ENCODE data around the gene FAM163B. TPM values are rescaled to one million over a fixed set of nuclear protein-coding genes. Genes with fewer than 3 reads are reported as not detected.

FAM163B gene
- total RNA-seq, 1 experiment from 2014 or later = not detected

DNA sequence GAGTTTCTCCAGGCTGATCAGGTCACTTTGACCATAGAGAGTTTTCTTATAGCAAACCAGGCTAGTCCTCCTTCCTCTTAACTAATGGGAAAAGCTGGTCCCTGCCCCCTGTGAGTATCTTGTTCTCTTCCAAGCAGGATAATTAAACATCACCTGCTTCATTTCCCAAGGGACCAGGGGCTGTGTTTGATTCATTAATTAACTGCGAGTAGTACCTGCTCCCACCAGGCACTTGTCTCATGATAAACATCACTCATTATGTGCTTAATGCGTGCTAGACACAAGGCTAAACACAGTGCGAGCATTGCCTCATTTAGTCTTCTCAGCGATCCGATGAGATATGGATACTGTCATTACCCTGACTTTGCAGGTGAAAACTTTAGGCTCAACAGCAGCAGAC, 1.7 kb upstream of the FAM163B start:
- POLR2A ChIA-PET = no interaction called here
- H3K36me3 Mint-ChIP-seq (ENCODE audit: insufficient read depth, unreplicated experiment) = no peaks in the 10 kb centered on the region
- H3K27me3 Mint-ChIP-seq (ENCODE audit: insufficient read depth, unreplicated experiment) = peaks cover 12% of the 10 kb centered on the region
- CTCF ChIA-PET = no interaction called here
- Histone ChIP-seq H3K9me3 (no peaks in the 10 kb centered on the region), H3K36me3 (ENCODE audit: control insufficient read depth, insufficient read depth, low read length) (no peaks in the 10 kb centered on the region), H3K27me3 (replicated peaks; ENCODE audit: control insufficient read depth, insufficient read depth, low read length) (no peaks in the 10 kb centered on the region; the same call in none of the 2 replicates), H3K4me3 (ENCODE audit: low read depth, low read length) (no peak overlapping the region), H3K4me1 (no peaks in the 10 kb centered on the region)
- no peak overlapping the region for H3K27ac Mint-ChIP-seq (ENCODE audit: unreplicated experiment)
- DNase-seq = no peak
- no TSS peak for BruUV-seq (replicated peaks)
- no peaks in the 10 kb centered on the region for H3K4me1 Mint-ChIP-seq (ENCODE audit: low read depth, unreplicated experiment)
- H3K9me3 Mint-ChIP-seq (ENCODE audit: unreplicated experiment) = no peaks in the 10 kb centered on the region
- TF ChIP-seq, protein P1, sequence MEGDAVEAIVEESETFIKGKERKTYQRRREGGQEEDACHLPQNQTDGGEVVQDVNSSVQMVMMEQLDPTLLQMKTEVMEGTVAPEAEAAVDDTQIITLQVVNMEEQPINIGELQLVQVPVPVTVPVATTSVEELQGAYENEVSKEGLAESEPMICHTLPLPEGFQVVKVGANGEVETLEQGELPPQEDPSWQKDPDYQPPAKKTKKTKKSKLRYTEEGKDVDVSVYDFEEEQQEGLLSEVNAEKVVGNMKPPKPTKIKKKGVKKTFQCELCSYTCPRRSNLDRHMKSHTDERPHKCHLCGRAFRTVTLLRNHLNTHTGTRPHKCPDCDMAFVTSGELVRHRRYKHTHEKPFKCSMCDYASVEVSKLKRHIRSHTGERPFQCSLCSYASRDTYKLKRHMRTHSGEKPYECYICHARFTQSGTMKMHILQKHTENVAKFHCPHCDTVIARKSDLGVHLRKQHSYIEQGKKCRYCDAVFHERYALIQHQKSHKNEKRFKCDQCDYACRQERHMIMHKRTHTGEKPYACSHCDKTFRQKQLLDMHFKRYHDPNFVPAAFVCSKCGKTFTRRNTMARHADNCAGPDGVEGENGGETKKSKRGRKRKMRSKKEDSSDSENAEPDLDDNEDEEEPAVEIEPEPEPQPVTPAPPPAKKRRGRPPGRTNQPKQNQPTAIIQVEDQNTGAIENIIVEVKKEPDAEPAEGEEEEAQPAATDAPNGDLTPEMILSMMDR (IDR thresholded peaks at IDR 0.05; ENCODE audit: insufficient read depth in 1 of 2, low read depth in 1 of 2, low read length in 1 of 2, severe bottlenecking in 1 of 2, unreplicated experiment in 1 of 2) = no peak
- intact Hi-C loops (cut with micrococcal nuclease; ENCODE audit: unreplicated experiment) = no loop called here
- H3K4me3 Mint-ChIP-seq (ENCODE audit: unreplicated experiment) = no peak overlapping the region

DNA sequence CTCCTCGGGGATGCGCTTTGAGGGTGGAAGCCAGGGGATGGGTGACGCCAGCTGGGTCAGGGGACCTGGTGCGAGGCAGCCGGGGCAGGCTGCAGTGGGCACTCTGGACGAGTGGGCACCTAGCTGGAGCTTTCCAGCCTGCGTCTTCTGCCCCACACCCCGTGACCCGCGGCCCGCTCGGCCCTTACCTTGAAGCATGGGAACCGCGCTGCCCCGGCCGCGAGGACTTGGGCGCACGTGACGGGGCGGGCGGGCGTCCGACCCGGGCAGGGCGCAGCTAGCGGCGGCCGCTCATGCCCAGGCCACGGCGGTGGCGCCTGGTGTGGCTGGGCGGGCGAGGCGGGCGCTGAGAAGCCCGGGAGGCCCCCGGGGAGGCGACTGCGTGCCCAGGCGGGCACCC, 300 bp downstream of the FAM163B start:
- no TSS peak for BruUV-seq (replicated peaks)
- peaks cover 19% of the 10 kb centered on the region for H3K27me3 Mint-ChIP-seq (ENCODE audit: insufficient read depth, unreplicated experiment)
- H3K9me3 Mint-ChIP-seq (ENCODE audit: unreplicated experiment) = no peaks in the 10 kb centered on the region
- H3K4me1 Mint-ChIP-seq (ENCODE audit: low read depth, unreplicated experiment) = no peaks in the 10 kb centered on the region
- no peak overlapping the region for H3K27ac Mint-ChIP-seq (ENCODE audit: unreplicated experiment)
- POLR2A ChIA-PET = interaction anchor here (0.6 kb wide), 1 partner anchor 24 kb away, joined by 3 read pairs; no protein-coding TSS in a partner anchor
- Histone ChIP-seq H3K4me3 (ENCODE audit: low read depth, low read length) (no peak overlapping the region), H3K4me1 (no peaks in the 10 kb centered on the region), H3K36me3 (ENCODE audit: control insufficient read depth, insufficient read depth, low read length) (no peaks in the 10 kb centered on the region), H3K27me3 (replicated peaks; ENCODE audit: control insufficient read depth, insufficient read depth, low read length) (no peaks in the 10 kb centered on the region; the same call in none of the 2 replicates), H3K9me3 (no peaks in the 10 kb centered on the region)
- H3K36me3 Mint-ChIP-seq (ENCODE audit: insufficient read depth, unreplicated experiment) = no peaks in the 10 kb centered on the region
- DNase-seq = no peak
- no peak overlapping the region for H3K4me3 Mint-ChIP-seq (ENCODE audit: unreplicated experiment)
- CTCF ChIA-PET = no interaction called here
- intact Hi-C loops (cut with micrococcal nuclease; ENCODE audit: unreplicated experiment) = no loop called here
- TF ChIP-seq, protein P1 (IDR thresholded peaks at IDR 0.05; ENCODE audit: insufficient read depth in 1 of 2, low read depth in 1 of 2, low read length in 1 of 2, severe bottlenecking in 1 of 2, unreplicated experiment in 1 of 2) = no peak

DNA sequence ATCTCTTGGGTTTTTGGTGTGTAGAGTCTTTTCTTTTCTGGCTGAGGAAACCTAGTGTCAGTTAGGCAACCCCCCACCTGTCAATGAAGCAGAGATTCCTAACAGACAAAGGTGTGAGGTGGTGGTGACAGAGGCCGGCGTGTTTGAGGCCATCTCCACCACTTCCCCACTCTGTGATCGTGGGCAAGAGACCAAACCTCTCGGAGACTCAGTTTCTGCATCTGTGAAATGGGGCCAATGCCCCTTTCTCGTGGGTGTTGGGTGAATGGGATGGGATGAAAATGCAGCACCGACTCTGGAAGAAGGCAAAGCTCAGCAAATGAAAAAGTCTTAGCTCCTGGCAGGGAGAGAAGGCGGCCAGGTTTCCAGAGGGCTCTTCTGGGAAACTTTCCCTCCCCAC, 807 bp downstream of the FAM163B start:
- Mint-ChIP-seq H3K27me3 (ENCODE audit: insufficient read depth, unreplicated experiment) (peaks cover 18% of the 10 kb centered on the region), H3K9me3 (ENCODE audit: unreplicated experiment) (no peaks in the 10 kb centered on the region), H3K4me1 (ENCODE audit: low read depth, unreplicated experiment) (no peaks in the 10 kb centered on the region), H3K36me3 (ENCODE audit: insufficient read depth, unreplicated experiment) (no peaks in the 10 kb centered on the region), H3K4me3 (ENCODE audit: unreplicated experiment) (no peak overlapping the region), H3K27ac (ENCODE audit: unreplicated experiment) (no peak overlapping the region)
- ChIA-PET POLR2A (interaction anchor here (0.6 kb wide), 1 partner anchor 23 kb away, joined by 3 read pairs; no protein-coding TSS in a partner anchor), CTCF (no interaction called here)
- DNase-seq = no peak
- BruUV-seq (replicated peaks) = no TSS peak
- no peaks in the 10 kb centered on the region; the same call in none of the 2 replicates for H3K27me3 ChIP-seq (replicated peaks; ENCODE audit: control insufficient read depth, insufficient read depth, low read length)
- intact Hi-C loops (cut with micrococcal nuclease; ENCODE audit: unreplicated experiment) = no loop called here
- H3K9me3 ChIP-seq = no peaks in the 10 kb centered on the region
- H3K4me1 ChIP-seq = no peaks in the 10 kb centered on the region
- TF ChIP-seq, protein P1 (IDR thresholded peaks at IDR 0.05; ENCODE audit: insufficient read depth in 1 of 2, low read depth in 1 of 2, low read length in 1 of 2, severe bottlenecking in 1 of 2, unreplicated experiment in 1 of 2) = no peak
- no peaks in the 10 kb centered on the region for H3K36me3 ChIP-seq (ENCODE audit: control insufficient read depth, insufficient read depth, low read length)
- no peak overlapping the region for H3K4me3 ChIP-seq (ENCODE audit: low read depth, low read length)
